PC-3 (cell line): ENCODE data around the gene ATF6B. TPM values are rescaled to one million over a fixed set of nuclear protein-coding genes. Genes with fewer than 3 reads are reported as not detected.

Source experiments
- ATAC-seq: fragments of 200-7000 bp; cut with Tn5 transposase; 2 replicates; pipeline ENCODE4 v1.9.1; 2020; ENCODE audit warnings: mild to moderate bottlenecking, moderate library complexity
- BruUV-seq: library from RNA; stranded (reverse); fragments of 400-500 nt; replicated peaks from 2 replicates; lab custom pipeline; 2021; lab: Mats Ljungman, UMichigan
- CTCF ChIA-PET: fragments of 300-600 bp; sonication (Branson Sonifier 250); formaldehyde crosslinking; loops from one replicate; lab custom pipeline; 2022; ENCODE audit warnings: antibody characterized with exemption; lab: Charles Lee
- POLR2A ChIA-PET: fragments of 300-600 bp; sonication (Branson Sonifier 250); formaldehyde crosslinking; loops from one replicate; lab custom pipeline; 2022; ENCODE audit warnings: antibody characterized with exemption; ENCODE audit not compliant: unreplicated experiment; lab: Charles Lee
- DNase-seq: peaks from one replicate; pipeline ENCODE4 v3.0.0-alpha.2; 2015
- H2AFZ ChIP-seq: fragments of 300-600 bp; sonication (generic); 2 replicates; pipeline ENCODE4 v1.6.0; 2016; ENCODE audit warnings: antibody characterized with exemption, low read length
- H3F3A ChIP-seq: fragments of 300-600 bp; sonication (generic); one replicate; pipeline ENCODE4 v1.6.0; 2017; ENCODE audit warnings: antibody characterized with exemption, low read length, control low read depth, mild to moderate bottlenecking; ENCODE audit not compliant: unreplicated experiment
- H3K27ac ChIP-seq: fragments of 300-600 bp; sonication (generic); 2 replicates; pipeline ENCODE4 v1.5.1; 2016; ENCODE audit warnings: mild to moderate bottlenecking, low read length
- H3K27me3 ChIP-seq: fragments of 300-600 bp; sonication (generic); 2 replicates; pipeline ENCODE4 v1.6.1; 2016; ENCODE audit warnings: low read length, mixed read lengths
- H3K36me3 ChIP-seq: fragments of 300-600 bp; sonication (generic); 2 replicates; pipeline ENCODE4 v1.6.1; 2016; ENCODE audit warnings: low read depth, mixed run types, low read length, mixed read lengths
- H3K4me1 ChIP-seq: fragments of 300-600 bp; sonication (generic); 2 replicates; pipeline ENCODE4 v1.5.1; 2016; ENCODE audit warnings: low read length; ENCODE audit not compliant: insufficient read depth
- H3K4me2 ChIP-seq: fragments of 300-600 bp; sonication (generic); 2 replicates; pipeline ENCODE4 v1.6.0; 2016; ENCODE audit warnings: low read length
- H3K4me3 ChIP-seq: fragments of 300-600 bp; sonication (generic); 2 replicates; pipeline ENCODE4 v1.5.1; 2016; ENCODE audit warnings: mild to moderate bottlenecking, low read length, mixed read lengths
- H3K79me2 ChIP-seq: fragments of 300-600 bp; sonication (generic); 2 replicates; pipeline ENCODE4 v1.6.1; 2017; ENCODE audit warnings: low read length, mixed read lengths
- H3K9ac ChIP-seq: fragments of 300-600 bp; sonication (generic); 2 replicates; pipeline ENCODE4 v1.6.0; 2016; ENCODE audit warnings: mild to moderate bottlenecking, low read length
- H3K9me2 ChIP-seq: fragments of 300-600 bp; sonication (generic); replicated peaks from 2 replicates; pipeline ENCODE4 v1.6.1; 2016; ENCODE audit warnings: mixed run types, low read length, mixed read lengths
- H3K9me3 ChIP-seq: fragments of 300-600 bp; sonication (generic); 2 replicates; pipeline ENCODE4 v1.6.1; 2016; ENCODE audit warnings: low read length, mixed read lengths
- H4K20me1 ChIP-seq: fragments of 300-600 bp; sonication (generic); 2 replicates; pipeline ENCODE4 v1.6.1; 2016; ENCODE audit warnings: low read length, mixed read lengths
- EZH2 ChIP-seq: fragments of 300-600 bp; sonication (generic); IDR thresholded peaks from one replicate; pipeline ENCODE4 v1.6.1; 2017; ENCODE audit warnings: antibody characterized with exemption, mild to moderate bottlenecking, low read length; ENCODE audit not compliant: unreplicated experiment
- EZH2phosphoT487 ChIP-seq: fragments of 300-600 bp; sonication (generic); IDR thresholded peaks from 2 replicates; pipeline ENCODE4 v1.6.1; 2018; ENCODE audit warnings: mild to moderate bottlenecking, antibody characterized with exemption, low read length, borderline replicate concordance
- intact Hi-C: fragments of 100-400 bp; cut with micrococcal nuclease; formaldehyde crosslinking; loops from 2 replicates; pipeline ENCODE4 v1.9.0; 2023
- total RNA-seq: library from RNA; depleted of rRNA; stranded (reverse); fragments of >200 nt; gene quantifications from 2 replicates; pipeline ENCODE4 v1.2.3, GENCODE V29; 2014
- TF ChIP-seq, protein P1 (sequence below): fragments of 300-600 bp; sonication (generic); conservative IDR thresholded peaks from 2 replicates; pipeline ENCODE4 v1.5.1; 2017; ENCODE audit warnings: antibody characterized with exemption, low read depth, mild to moderate bottlenecking, low read length

Gene ATF6B
- total RNA-seq, 1 experiment from 2014 or later: 33.4 TPM

DNA sequence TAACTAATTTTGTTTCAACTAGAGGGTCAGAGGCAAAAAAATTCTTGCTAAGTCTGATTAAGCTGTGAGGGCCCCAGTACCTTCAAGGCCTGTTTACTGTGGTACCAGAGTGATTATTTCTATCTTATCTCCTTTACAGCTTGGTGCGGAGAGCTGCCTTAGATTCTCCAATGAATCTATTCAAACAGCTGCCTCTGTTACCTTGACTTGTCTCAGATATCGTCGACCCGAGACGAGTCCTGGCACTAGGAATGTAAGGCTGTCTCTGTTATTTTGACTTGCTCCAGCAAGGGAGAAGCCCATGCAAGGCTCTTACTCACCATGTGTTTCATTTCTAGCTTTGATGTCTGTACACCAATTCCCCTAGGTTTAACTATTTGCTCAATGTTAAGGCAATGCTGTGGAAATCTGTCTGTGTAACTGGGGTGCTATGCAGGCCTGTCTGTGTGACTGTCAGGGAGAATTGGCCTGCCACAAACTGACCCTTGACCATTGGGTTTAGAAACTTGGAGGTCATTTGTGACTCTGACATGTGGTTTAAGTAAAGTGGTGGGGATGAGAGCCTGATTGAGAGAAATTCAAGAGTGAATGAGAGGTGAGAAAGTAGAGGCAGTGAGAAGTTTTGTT is 12.5 kb upstream of the ATF6B start:
- H2AFZ ChIP-seq: no peak overlapping the region
- no peak overlapping the region for H3K4me3 ChIP-seq
- H3K4me2 ChIP-seq: no peak overlapping the region
- intact Hi-C loops: no loop called here
- ChIA-PET POLR2A (no interaction called here), CTCF (no interaction called here)
- no TSS peak for BruUV-seq
- H3K36me3 ChIP-seq: no peaks in the 10 kb centered on the region
- ATAC-seq (no peak), DNase-seq (no peak)
- TF ChIP-seq EZH2phosphoT487: no peak
- TF ChIP-seq EZH2: no peak
- TF ChIP-seq, protein P1, sequence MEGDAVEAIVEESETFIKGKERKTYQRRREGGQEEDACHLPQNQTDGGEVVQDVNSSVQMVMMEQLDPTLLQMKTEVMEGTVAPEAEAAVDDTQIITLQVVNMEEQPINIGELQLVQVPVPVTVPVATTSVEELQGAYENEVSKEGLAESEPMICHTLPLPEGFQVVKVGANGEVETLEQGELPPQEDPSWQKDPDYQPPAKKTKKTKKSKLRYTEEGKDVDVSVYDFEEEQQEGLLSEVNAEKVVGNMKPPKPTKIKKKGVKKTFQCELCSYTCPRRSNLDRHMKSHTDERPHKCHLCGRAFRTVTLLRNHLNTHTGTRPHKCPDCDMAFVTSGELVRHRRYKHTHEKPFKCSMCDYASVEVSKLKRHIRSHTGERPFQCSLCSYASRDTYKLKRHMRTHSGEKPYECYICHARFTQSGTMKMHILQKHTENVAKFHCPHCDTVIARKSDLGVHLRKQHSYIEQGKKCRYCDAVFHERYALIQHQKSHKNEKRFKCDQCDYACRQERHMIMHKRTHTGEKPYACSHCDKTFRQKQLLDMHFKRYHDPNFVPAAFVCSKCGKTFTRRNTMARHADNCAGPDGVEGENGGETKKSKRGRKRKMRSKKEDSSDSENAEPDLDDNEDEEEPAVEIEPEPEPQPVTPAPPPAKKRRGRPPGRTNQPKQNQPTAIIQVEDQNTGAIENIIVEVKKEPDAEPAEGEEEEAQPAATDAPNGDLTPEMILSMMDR: no peak
- H3K27ac ChIP-seq: no peak overlapping the region
- H3F3A ChIP-seq: no peaks in the 10 kb centered on the region
- H3K9ac ChIP-seq: no peak overlapping the region
- H3K9me3 ChIP-seq: no peaks in the 10 kb centered on the region
- H3K79me2 ChIP-seq: no peaks in the 10 kb centered on the region
- no peaks in the 10 kb centered on the region for H3K9me2 ChIP-seq
- no peaks in the 10 kb centered on the region for H4K20me1 ChIP-seq
- no peaks in the 10 kb centered on the region for H3K4me1 ChIP-seq
- H3K27me3 ChIP-seq: no peaks in the 10 kb centered on the region

DNA sequence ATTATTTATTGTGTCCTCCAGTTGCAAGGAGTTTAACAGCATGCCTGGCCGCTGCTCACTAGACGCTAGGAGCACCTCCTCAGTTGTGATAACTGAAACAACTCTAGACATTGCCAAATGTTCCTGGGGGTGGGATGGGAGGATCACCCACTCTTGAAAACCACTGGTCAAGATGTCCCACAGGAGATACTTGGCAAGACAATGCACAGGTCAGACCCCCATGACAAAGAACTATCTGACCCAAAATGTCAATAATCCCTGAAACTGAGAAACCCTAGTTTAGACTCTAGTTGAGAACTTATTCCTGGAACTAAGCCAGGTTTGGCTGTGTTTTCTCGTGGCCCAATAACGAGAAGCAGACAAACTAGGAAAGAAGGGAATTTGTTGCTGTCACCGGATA is 11.5 kb upstream of the ATF6B start:
- intact Hi-C loops: no loop called here
- no peak for DNase-seq
- Histone ChIP-seq H3K36me3 (no peaks in the 10 kb centered on the region), H3F3A (no peaks in the 10 kb centered on the region), H3K4me3 (no peak overlapping the region), H3K9me3 (no peaks in the 10 kb centered on the region), H4K20me1 (no peaks in the 10 kb centered on the region), H3K4me2 (no peak overlapping the region), H3K4me1 (no peaks in the 10 kb centered on the region), H3K27ac (no peak overlapping the region), H2AFZ (no peak overlapping the region), H3K9me2 (no peaks in the 10 kb centered on the region), H3K9ac (no peak overlapping the region), H3K27me3 (no peaks in the 10 kb centered on the region), H3K79me2 (no peaks in the 10 kb centered on the region)
- no TSS peak for BruUV-seq
- POLR2A ChIA-PET: no interaction called here
- CTCF ChIA-PET: no interaction called here
- TF ChIP-seq, protein P1: no peak
- TF ChIP-seq EZH2: no peak
- TF ChIP-seq EZH2phosphoT487: no peak
- no peak for ATAC-seq

DNA sequence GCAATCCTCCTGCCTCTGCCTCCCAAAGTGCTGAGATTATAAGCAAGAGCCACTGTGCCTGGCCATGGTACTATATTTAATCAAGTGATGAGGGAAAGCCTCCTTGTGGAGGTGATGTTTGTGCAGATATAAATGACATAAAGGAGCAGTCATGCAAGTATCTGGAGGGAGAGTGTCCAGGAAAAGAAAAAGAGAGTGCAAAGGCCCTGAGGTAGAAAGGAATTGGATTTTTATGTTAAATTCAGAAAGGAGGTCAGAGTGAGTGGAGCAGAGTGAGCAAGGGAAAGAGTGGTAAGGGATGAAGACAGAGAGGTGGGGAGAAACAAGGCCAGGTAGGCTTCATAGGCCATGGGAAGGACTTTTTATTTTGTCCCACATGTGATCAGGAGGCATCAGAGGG is 9.4 kb upstream of the ATF6B start:
- Histone ChIP-seq H3K9me3 (no peaks in the 10 kb centered on the region), H3K4me2 (no peak overlapping the region), H3K9me2 (no peaks in the 10 kb centered on the region), H3K36me3 (no peaks in the 10 kb centered on the region), H3K27ac (no peak overlapping the region), H3K9ac (no peak overlapping the region), H3F3A (no peaks in the 10 kb centered on the region), H4K20me1 (no peaks in the 10 kb centered on the region), H3K79me2 (no peaks in the 10 kb centered on the region), H3K4me1 (no peaks in the 10 kb centered on the region), H3K4me3 (no peak overlapping the region), H2AFZ (no peak overlapping the region), H3K27me3 (no peaks in the 10 kb centered on the region)
- DNase-seq: no peak
- no peak for ATAC-seq
- intact Hi-C loops: no loop called here
- ChIA-PET POLR2A (no interaction called here), CTCF (no interaction called here)
- BruUV-seq: no TSS peak
- TF ChIP-seq EZH2phosphoT487 (no peak), EZH2 (no peak)
- TF ChIP-seq, protein P1: no peak
